Activated T-cell treated with anti-CD3 and anti-CD28 coated beads for 1 hour (primary cell): ENCODE results near the gene SAFB2.
A peak's percentile ranks its signal among the peaks of the same experiment; 100 is the strongest.

Experiments used
- DNase-seq: peaks from one replicate; pipeline ENCODE4 v3.0.0-alpha.2; 2020; ENCODE audit warnings: low read depth

SAFB2 gene

DNA sequence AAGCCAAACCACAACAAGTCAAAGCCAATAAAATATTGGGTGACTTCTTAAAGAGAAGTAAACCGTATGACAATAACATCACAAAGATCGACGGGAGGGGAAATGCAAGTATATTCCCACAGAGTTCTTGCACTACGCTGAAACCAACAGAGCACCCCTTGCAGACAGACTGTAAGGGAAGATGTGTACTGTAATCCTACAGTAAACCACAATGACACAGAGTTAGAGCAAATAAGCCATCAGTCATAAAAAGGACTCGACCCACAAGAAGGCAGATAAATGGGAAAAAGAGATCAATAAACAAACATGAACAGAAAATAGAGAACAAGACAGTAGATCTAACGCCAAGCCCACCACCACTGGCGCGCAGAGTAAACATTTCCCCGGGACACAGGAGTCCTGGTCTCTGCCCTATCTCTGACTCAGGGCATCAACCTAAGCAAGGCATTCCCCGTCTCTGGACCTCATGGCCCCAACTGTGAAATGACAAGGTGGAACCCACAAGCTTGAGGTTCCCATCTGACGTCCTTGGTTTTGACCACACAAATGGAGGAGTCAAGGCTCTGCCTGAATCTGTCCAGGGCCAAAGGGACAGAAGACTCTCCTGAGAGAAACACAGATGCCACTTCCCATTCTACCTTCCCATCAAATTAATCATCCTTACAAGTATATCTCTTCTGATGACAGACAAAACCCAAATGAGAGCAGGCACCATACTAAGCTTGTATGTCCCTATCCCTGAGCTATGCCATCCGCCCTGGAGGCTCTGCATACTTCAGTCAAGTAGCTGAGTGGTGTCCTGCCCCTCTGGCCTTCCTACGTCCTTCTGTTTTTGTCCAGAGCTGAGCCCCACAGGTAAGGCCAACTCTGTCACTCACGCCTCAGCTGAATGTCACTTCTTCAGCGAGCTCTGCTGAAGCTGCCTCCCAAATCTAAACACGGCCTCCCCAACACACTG lies 15.0 kb downstream of the SAFB2 start:
- no peak for DNase-seq

DNA sequence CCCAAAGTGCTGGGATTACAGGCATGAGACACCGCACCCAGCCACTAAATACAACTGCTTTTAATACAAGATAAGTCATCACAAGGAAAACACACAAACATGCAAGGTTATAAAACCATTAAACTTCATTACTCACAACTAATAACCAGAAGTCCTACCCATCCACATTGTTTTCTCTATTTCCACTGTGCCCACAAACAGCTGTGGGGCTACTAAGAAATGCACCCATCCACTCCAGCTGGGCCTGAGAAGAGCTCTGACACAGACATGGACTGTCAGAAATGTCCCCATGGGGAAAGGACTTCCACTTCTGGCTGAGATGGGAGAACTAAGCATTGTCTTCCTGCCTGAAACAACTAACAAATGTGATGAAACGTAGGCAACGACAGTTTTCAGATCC lies 17.2 kb downstream of the SAFB2 start:
- no peak for DNase-seq

DNA sequence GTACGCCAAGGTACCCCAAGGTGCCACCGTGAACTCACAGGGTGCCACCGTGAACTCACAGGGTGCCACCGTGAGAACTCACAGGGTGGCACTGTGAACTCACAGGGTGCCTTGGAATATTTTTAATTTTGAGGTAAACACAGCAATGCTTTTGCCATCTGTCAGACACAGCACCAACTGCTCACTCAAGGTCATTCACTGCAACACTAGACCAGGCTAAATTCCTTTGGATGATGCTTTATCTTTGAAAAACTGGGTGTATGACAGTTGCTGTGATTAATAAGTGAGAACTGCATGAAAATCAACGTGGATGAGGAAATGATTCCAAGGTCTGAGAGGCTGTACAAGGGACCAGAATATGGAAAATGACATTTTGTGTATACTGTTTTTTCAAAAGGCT lies 18.9 kb downstream of the SAFB2 start:
- no peak for DNase-seq

DNA sequence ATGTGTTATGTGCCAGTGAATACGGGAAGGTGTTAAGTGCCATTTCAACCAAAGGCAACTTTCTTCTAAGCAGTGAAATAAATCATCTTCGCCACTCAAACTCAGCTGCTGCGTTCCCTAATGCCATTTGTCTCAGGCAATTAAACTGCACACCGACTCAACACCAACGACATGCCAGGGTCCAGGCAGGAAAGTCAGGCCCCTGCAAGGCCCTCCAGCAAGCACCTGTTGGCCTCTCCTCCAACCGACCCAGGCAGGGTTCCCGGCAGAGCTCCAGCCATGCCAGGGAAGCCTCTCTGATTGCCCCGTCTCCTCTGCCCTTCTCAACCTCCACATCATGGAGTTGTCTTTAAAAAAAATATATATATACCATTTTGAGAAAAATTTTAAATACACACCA lies 21.8 kb downstream of the SAFB2 start:
- no peak for DNase-seq

DNA sequence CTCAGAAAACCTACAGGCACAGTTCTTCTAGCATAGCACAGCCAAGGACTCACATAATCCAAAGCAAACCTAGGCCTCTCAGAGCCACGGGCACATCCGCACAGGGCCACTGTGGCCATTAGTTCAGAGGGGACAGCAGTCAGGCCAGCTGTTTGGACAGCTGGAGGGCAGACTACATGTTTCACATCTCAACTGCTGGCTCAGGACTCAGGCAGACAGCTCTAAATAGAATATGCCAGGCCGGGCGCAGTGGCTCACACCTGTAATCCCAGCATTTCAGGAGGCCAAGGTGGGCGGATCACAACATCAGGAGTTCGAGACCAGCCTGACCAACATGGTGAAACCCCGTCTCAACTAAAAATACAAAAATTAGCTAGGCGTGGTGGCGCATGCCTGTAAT lies 26.8 kb downstream of the SAFB2 start:
- DNase-seq: no peak

DNA sequence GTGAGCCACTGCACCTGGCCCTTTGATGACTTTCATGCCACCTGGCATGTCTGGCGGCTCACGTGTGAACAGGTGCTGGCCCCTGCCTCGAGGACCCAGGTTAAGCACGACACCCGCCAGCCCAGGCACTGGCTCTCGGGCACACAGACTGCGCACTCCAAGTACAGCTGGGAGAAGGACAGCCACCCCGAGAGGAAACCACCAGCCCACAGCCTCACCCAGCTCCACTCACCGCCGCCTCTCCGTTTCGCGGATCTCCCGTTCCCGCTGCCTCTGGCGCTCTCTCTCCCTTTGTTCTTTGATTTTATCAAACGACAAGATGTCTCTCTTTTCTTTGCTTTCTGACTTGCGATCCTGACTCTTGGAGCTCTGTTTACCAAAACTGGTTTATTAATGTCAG lies 27.4 kb downstream of the SAFB2 start:
- DNase-seq: no peak

DNA sequence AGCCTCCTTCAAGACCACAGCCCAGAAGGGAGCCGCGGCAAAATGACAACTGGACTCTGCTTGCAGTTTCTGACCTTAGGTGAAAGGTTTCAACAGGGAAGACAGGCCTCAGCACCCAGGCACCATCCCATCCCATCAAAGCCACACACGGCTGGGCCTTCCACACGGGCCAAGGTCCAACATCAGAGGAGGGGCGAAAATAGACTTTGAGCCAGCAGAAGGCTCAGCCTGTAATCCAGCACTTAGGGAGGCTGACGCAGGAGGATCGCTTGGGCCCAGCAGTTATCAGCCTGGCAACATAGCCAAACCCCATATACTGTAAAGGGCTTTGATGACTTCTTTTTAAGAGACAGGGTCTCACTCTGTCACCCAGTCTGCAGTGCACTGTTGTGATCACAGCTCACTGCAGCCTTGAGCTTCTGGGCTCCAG lies 28.0 kb downstream of the SAFB2 start:
- DNase-seq: no peak

DNA sequence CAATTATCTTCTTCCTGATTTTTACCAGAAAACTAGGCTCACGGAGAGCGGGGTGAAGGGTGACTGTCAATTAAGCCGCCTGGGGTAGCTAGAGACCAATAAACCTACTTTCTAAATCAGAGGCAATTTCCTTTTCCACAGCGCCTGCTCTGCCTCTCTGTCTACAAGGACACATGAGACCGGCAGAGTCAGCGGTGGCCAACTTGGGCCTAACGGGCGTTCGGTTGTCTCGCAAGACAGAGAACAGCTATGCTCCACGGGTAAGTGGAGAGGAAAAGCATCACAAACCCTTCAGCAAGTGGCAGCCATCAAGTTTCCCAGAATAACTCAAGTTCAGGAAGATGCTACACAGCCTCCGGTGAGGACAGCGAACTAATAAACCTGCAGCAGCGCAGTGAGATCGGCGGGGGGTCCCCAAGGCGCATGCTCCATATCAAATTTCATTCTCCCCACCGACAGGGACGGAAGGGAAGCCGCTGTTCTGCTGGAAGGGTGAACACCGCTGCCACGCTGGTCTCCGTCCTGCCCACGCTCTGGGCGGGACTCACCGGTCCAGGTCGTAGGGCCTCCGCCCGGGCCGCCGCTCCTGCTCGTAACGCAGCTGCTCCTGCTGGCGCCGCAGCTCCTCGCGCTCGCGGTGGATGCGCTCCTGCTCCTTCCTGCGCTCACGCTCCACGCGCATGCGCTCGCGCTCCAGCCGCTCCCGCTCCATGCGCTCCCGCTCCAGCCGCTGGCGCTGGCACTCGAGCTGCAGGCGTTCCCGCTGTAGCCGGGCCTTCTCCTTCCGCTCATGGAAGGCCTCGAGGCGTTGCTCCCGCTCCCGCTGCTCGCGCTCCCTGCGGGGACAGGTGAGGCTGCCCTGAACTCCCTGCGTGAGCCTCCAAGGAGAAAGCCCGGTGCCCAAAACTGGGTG lies 29.0 kb downstream of the SAFB2 start:
- DNase-seq: no peak

DNA sequence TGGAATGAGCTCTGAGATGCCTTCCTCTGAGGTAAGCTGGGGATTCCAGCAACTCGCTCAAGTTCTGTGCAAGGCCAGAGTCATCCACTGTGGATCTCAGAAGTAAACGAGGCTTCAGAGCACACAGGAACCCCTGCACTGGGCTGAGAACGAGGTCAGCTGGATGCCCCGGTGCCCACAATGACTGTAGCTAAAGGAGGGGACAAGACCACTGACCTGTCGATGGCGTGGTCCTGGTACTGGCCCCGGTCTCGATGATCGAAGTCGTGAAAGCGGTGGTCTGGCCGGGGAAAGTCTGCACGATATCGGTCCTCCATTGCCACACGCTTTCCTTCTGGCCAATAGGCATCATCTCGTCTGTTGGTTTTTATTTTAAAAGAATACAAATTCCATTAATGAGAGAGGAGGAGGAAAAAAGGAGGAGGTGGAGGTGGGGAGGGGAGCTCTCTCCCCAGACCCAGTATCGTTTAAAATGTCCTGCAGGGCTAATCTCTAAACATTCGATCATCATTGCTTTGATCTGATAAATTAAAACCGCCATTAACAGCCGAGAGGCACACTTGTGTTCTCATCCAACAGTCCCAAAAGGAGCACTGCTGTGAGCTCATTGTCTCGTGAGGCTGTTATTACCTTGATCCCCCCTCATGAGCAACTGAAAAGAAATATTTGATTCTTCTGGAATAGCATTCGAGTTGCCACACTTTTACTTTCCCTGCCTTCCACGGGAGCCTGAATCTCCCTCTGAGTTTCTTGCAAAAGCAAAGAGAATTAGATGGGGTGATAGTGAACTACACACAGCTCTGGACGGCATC lies 29.8 kb downstream of the SAFB2 start:
- DNase-seq: no peak

DNA sequence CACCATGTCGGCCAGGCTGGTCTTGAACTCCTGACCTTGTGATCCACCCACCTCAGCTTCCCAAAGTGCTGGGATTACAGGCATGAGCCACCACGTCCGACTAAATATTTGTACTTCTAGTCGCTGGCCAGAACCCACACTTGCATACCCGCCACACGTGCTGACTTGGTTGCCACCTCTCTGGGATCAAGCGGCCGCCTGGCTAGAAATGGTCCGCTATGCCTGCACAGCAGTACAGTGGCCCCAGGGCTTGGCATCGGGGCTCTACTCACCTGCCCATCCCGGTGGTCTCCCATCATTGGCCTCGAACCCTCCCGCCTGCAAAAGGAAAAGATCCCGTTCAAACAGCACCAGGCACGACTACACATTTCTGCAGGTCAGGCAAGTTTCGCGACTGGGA lies 31.1 kb downstream of the SAFB2 start:
- DNase-seq: no peak

DNA sequence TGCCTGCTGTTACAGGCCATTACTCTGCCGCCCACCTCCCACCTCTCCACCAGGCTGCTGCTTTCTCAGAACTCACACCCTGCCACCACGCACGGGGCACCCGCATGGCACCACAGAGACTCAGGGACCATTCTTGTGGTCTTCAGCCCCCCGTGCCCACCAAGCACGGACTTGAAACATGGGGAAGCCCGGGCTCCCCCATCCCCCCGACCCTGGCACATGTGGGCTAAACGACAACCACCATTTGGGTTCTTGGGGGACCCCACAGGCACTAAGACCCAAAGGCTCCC lies 31.8 kb downstream of the SAFB2 start:
- DNase-seq: no peak

DNA sequence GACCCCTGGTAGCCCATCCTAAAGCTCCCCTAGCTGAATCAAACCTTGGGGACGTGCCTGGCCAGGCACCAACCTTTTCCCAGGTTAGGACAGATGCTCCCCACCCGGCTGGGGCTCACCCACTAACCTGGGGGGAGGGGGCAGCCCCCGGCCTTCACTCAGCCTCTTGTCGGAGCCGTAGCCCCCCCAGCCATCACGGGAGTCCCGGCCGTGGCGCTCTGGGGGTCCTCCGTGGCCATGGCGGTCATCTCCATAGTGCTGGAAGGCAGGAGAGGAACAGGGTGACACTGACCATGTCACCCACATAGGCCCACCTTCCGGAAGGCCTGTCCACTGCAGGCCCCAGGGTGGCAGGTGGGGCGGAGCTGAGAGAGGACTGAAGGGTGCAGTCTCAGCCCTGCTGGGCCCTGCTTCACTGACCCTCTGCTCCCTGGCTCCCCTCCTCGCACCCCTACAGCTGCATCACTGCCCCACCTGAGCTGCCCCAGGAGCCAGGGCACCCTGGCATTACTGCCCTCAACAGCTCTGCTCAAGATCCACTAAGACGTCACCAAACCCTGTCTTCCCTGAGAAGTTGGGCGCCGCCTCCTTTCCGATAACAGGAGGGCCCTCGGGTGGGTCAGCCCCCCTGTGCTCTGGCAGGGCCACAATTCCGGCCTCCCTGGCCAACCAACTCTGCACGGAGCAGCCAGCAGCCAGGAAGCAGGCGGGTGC lies 32.3 kb downstream of the SAFB2 start:
- no peak for DNase-seq

DNA sequence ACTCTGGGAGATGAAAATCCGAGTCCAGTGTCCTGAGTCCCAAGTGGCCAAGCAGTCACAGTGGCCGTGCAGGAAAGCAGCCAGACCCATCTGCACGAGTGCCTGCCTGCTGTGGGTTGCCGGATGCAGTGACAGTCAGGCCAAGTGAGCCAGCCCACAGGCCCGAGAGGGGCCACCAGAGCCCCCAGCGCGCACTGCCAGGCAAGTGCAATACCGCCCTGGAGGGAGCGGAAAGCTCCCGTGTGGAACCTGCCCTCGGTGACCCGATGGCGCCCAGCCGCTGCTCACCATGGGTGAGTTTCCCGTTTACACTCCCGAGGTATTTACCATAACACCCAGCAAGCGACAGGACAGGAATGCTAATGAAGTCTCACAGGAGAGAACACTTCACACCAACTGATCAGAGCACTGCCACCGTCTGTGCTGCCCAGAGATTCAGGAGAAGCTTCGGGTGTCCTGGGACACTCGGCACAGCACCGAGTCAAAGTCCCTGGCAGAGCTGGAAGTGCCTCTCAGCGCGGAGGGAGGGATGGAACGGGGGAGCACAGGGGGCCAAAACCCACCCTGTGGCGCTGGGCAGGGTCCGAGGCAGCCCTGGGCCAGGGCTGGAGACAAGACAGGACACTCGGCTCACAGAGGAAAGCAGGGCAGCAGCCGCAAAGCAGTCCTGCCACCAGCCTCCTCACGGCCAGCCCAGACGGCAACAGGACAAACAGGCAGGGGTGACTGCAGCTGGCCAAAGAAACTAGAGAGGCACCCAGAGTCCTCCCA lies 33.5 kb downstream of the SAFB2 start:
- no peak for DNase-seq

DNA sequence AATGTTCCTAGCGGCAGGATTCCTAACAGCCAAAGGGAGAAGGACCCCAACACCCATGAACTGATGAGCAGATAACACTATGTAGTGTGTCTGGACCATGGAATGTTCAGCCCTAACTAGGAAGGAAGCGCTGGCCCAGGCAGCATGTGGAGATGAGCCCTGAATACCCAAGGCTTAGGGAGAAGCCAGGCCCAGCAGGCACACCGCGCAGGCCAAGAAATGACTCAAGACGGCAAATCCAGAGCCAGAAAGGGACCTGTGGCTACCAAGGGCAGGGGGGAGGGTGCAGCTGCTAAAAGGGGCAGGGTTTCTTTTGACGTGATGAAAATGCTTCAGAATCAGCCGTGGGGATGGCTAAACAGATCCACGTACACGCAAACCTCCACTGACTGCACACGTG lies 34.1 kb downstream of the SAFB2 start:
- no peak for DNase-seq

DNA sequence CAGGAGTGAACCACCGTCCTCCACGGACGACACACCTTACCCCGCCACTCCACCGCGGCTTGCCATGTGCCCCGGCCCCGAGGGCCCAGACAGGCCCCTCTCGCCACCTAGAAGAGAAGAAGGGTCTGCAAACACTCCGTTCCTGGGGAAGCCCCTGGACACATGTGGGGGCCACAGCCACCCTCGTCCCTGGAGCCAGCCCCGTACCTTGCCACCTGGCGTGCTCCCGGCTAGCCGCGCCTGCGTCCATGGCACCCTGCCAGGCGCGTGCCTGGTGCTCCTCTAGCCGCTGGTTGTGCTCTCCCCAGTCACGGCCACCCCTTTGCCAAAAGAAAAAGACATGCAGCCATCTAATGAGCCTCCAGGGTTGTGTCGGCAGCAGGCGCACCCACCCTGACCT lies 34.9 kb downstream of the SAFB2 start:
- no peak for DNase-seq

DNA sequence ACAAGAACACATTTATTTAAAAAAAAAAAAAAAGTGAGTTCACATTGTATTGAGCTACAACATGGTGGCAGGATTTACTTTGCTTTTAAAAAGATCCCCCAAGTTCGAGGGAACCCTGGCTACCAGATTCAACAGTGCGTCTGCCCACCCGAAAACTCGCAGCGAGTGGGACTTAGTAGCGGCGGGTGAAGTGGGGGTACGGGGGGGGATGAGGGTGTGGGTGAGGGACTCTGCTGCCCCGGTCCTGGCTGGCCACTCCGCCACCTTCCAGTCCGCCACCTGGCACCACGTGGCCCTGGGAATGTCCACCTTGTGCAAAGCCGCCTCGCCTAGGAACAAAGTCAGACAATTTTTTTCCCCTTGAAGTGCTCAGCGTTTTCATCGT lies 35.5 kb downstream of the SAFB2 start:
- no peak for DNase-seq

DNA sequence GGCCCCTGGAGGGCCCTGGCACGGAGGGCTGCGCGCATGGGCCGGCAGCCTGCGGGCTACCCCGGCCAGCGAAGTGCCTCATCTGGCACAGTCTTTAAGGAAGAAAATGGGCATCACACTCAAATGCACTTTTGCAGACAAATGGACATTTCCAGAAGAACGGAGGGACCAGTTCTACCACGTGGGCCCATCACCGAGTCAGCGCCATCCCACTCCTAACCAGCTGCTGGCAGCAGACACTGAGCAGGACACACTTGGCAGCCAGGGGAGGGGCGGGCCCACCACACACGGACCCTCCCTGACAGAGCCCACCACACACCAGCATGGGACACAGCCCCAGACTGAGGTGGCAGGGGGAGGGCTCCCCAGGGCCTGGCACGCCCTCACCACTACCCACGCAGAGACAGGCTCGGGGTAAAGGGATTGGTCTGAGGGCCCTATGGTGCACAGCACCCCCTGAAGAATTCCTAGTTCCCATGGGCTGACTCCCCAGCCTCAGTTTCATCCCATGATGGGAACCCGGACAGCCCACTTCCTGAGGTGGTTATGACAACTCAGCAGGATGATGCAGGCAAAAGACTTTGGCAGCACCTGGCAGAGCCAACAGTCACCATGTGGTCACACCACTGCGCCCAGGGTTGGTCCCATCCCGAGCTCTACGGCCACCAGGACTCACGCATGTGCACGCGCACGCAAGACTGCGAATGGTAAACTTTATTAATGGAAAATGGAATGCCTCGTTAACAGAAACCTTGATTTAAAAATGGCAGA lies 36.1 kb downstream of the SAFB2 start:
- DNase-seq: no peak

DNA sequence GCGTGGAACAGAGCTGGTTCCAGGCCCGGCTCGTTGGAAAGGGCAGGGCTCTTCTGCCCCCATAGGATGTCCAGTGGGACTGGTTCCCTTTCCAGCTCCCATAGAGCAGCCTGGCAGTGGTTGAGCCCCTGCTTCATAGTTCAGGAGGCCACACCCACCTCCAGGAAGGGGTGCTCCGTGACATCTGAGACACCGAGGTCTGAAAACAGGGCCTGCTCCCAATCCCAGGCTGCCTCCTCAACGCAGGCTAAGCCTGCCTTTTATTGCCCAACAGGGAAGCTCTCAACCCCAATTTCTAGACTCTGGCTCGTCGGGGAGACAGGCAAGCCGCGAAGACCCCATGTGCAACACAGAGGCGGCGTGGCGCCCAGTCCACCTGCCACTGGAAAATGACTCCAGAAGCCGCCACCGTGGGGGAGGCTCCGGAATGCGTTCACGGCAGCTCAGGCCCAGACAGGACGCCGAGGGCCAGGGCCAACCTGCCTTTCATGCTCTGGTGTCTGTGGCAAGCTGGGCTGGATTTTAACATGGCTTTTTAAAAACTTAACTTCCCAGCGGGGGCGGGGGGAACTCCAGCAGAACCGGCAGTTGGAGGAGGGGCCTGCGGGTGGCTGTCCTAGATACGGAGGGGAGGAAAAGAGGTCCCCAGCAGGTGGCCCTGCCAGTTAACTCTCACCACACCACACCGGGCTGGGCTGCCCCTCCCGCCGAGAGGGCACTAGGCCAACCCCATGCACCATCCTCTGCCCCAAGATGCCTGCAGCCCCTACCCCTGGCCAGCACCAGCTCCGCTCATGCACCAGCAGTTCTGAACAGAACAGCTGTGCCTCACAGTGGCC lies 36.9 kb downstream of the SAFB2 start:
- DNase-seq: peak; percentile 23

DNA sequence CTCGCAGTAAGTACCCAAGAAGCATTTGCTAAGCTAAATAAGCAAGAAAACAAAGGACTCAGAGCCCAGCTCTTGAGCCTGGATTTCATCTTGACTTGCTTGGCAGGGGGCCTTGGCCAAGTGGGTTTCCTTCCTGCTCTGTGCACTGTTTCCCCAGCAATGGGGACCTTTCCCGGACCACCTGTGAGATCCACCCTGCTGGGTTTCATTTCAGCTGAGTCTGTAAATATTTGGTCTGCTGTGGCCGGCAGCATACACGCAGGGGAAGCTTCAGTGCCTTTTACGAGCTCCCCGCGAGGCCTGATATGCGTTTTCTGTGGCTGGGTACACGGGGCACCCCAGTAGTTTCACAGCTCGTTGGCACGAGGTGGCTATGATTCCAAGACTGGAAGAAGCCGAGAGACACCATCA lies 42.4 kb downstream of the SAFB2 start:
- no peak for DNase-seq
